Liver (tissue), 9 donors: ENCODE results near the gene UIMC1. TPM values are rescaled to one million over a fixed set of nuclear protein-coding genes. Genes with fewer than 3 reads are reported as not detected.

ENCODE experiments used
- DNase-seq: peaks from one replicate; pipeline ENCODE4 v3.0.0-alpha.2; 2017; ENCODE audit warnings: low spot score
- H3K27ac ChIP-seq, 2 donors: one replicate each; pipeline ENCODE4 v1.7.0; 2013; ENCODE audit warnings: inconsistent platforms in 2 of 2, low read length in 2 of 2, control low read depth in 1 of 2, low read depth in 1 of 2, mild to moderate bottlenecking in 1 of 2
- H3K27me3 ChIP-seq, 4 donors: one replicate each; pipeline versions ENCODE4 v1.6.1 to v1.7.0; 2013; ENCODE audit warnings: low read length in 3 of 4, inconsistent platforms in 1 of 4, mild to moderate bottlenecking in 1 of 4, moderate library complexity in 1 of 4; ENCODE audit not compliant: control insufficient read depth in 4 of 4, insufficient read depth in 4 of 4
- H3K36me3 ChIP-seq, 4 donors: one replicate each; pipeline versions ENCODE4 v1.6.1 to v1.7.0; 2013; ENCODE audit warnings: low read length in 3 of 4, mild to moderate bottlenecking in 3 of 4, low read depth in 1 of 4, moderate library complexity in 1 of 4; ENCODE audit not compliant: control insufficient read depth in 4 of 4, insufficient read depth in 3 of 4
- H3K4me1 ChIP-seq, 4 donors: one replicate each; pipeline versions ENCODE4 v1.6.1 to v1.7.0; 2013; ENCODE audit warnings: low read length in 3 of 4, mild to moderate bottlenecking in 3 of 4, moderate library complexity in 1 of 4; ENCODE audit not compliant: control insufficient read depth in 4 of 4, insufficient read depth in 4 of 4
- H3K4me3 ChIP-seq, 3 donors: one replicate each; pipeline versions ENCODE4 v1.6.1 to v1.7.0; 2013; ENCODE audit warnings: low read length in 3 of 3, control low read depth in 1 of 3, low read depth in 1 of 3, mild to moderate bottlenecking in 1 of 3
- H3K9ac ChIP-seq, 2 donors: one replicate each; pipeline ENCODE4 v1.7.0; 2013; ENCODE audit warnings: low read length in 2 of 2, mild to moderate bottlenecking in 2 of 2, moderate library complexity in 2 of 2, control low read depth in 1 of 2, low read depth in 1 of 2
- H3K9me3 ChIP-seq, 4 donors: one replicate each; pipeline versions ENCODE4 v1.6.1 to v1.7.0; 2013; ENCODE audit warnings: low read length in 3 of 4; ENCODE audit not compliant: control insufficient read depth in 4 of 4
- ATF3 ChIP-seq: IDR thresholded peaks from 2 replicates; pipeline ENCODE4 v1.6.1; 2016; ENCODE audit warnings: antibody characterized with exemption
- CTCF ChIP-seq: fragments of 150-350 bp; IDR thresholded peaks from 2 replicates; pipeline ENCODE4 v1.5.1; 2017; ENCODE audit warnings: improper control_type of control experiment, low read depth, low read length; ENCODE audit not compliant: missing input control
- EGR1 ChIP-seq, 2 donors: IDR thresholded peaks; 2 replicates each; pipeline ENCODE4 v1.6.1; 2016 to 2018; ENCODE audit warnings: antibody characterized with exemption in 2 of 2, low read depth in 2 of 2
- FOXA1 ChIP-seq: IDR thresholded peaks from 2 replicates; pipeline ENCODE4 v1.6.1; 2016; ENCODE audit warnings: antibody characterized with exemption
- FOXA2 ChIP-seq: IDR thresholded peaks from 2 replicates; pipeline ENCODE4 v1.6.1; 2016; ENCODE audit warnings: antibody characterized with exemption
- GABPA ChIP-seq, 2 donors: IDR thresholded peaks in 1 of 2; conservative IDR thresholded peaks in 1 of 2; 2 replicates each; pipeline ENCODE4 v1.6.1; 2016; ENCODE audit warnings: antibody characterized with exemption in 2 of 2, mild to moderate bottlenecking in 1 of 2, moderate library complexity in 1 of 2
- HNF4A ChIP-seq, 2 donors: conservative IDR thresholded peaks; 2 replicates each; pipeline ENCODE4 v1.6.1; 2016; ENCODE audit warnings: antibody characterized with exemption in 2 of 2, mild to moderate bottlenecking in 2 of 2
- HNF4G ChIP-seq: IDR thresholded peaks from 2 replicates; pipeline ENCODE4 v1.6.1; 2016; ENCODE audit warnings: antibody characterized with exemption
- JUND ChIP-seq, 2 donors: IDR thresholded peaks; 2 replicates each; pipeline ENCODE4 v1.6.1; 2016; ENCODE audit warnings: antibody characterized with exemption in 2 of 2
- MAX ChIP-seq: IDR thresholded peaks from 2 replicates; pipeline ENCODE4 v1.6.1; 2016; ENCODE audit warnings: antibody characterized with exemption
- NR2F2 ChIP-seq: IDR thresholded peaks from 2 replicates; pipeline ENCODE4 v1.6.1; 2016; ENCODE audit warnings: antibody characterized with exemption
- RAD21 ChIP-seq, 2 donors: IDR thresholded peaks; 2 replicates each; pipeline ENCODE4 v1.6.1; 2016; ENCODE audit warnings: antibody characterized with exemption in 2 of 2, mild to moderate bottlenecking in 2 of 2
- REST ChIP-seq: IDR thresholded peaks from 2 replicates; pipeline ENCODE4 v1.6.1; 2016; ENCODE audit warnings: antibody characterized with exemption, mild to moderate bottlenecking
- SP1 ChIP-seq: IDR thresholded peaks from 2 replicates; pipeline ENCODE4 v1.6.1; 2018; ENCODE audit warnings: antibody characterized with exemption, mild to moderate bottlenecking
- TAF1 ChIP-seq: conservative IDR thresholded peaks from 2 replicates; pipeline ENCODE4 v1.6.1; 2016; ENCODE audit warnings: antibody characterized with exemption, mild to moderate bottlenecking
- YY1 ChIP-seq: IDR thresholded peaks from 2 replicates; pipeline ENCODE4 v1.6.1; 2016; ENCODE audit warnings: antibody characterized with exemption, mild to moderate bottlenecking
- ZBTB33 ChIP-seq: IDR thresholded peaks from 2 replicates; pipeline ENCODE4 v1.6.1; 2016; ENCODE audit warnings: antibody characterized with exemption
- WGBS: extraction: QIAGEN DNeasy Blood & Tissue Kit; methylation state at CpG from one replicate; pipeline ENCODE4 v1.1.7; 2013; 5-methylcytosine and 5-hydroxymethylcytosine counted together
- polyA plus RNA-seq, 2 donors: library from polyadenylated mRNA; stranded (reverse) in 1 of 2; unstranded in 1 of 2; fragments of 200-250 nt in 1 of 2; fragments of >200 nt in 1 of 2; fragmentation: Nextera tagmentation in 1 of 2; extraction: Ambion mirVana in 1 of 2; gene quantifications; one replicate each; pipeline versions ENCODE4 v1.2.1 to v1.2.3, GENCODE V29; 2013 to 2015
- total RNA-seq, 2 donors: library from RNA; depleted of rRNA; stranded (reverse); fragments of >200 nt; gene quantifications; one replicate each; pipeline ENCODE4 v1.2.3, GENCODE V29; 2014
- donor health status: healthy.
- donor health status: healthy.
- donor health status: healthy.
- donor health status: healthy.
- donor health status: healthy.

The UIMC1 gene
- total and polyA plus RNA-seq, 4 donors, result 5.9 to 26.0 (median 11.7) TPM

GRCh38 chr5:176906126-176906525 lies 100.5 kb downstream of the UIMC1 start:
- H3K9me3 ChIP-seq, result no peaks in the 10 kb centered on the region
- H3K27ac ChIP-seq, result no peak overlapping the region
- peaks cover 9 to 54% (median 48%) of the 10 kb centered on the region in 4 donors for H3K36me3 ChIP-seq
- H3K27me3 ChIP-seq, result no peaks in the 10 kb centered on the region
- no peak overlapping the region for H3K9ac ChIP-seq
- no peak overlapping the region for H3K4me3 ChIP-seq
- TF ChIP-seq TAF1, result no peak
- TF ChIP-seq GABPA (IDR thresholded peaks at IDR 0.05 in 1 of 2, conservative IDR thresholded peaks at IDR 0.05 in 1 of 2), result no peak
- TF ChIP-seq SP1, result no peak
- TF ChIP-seq NR2F2, result no peak
- no peak for TF ChIP-seq FOXA2
- no peak for TF ChIP-seq CTCF
- no peak for TF ChIP-seq ZBTB33
- no peak for TF ChIP-seq RAD21 (IDR thresholded peaks at IDR 0.05)
- no peak for TF ChIP-seq ATF3
- TF ChIP-seq FOXA1, result no peak
- no peak for TF ChIP-seq MAX
- no peak for TF ChIP-seq JUND (IDR thresholded peaks at IDR 0.05)
- no peak for TF ChIP-seq EGR1 (IDR thresholded peaks at IDR 0.05; ENCODE audit: low read depth in 2 of 2)
- no peak for TF ChIP-seq YY1
- TF ChIP-seq HNF4A (conservative IDR thresholded peaks at IDR 0.05), result no peak
- no peak for TF ChIP-seq REST
- no peaks in the 10 kb centered on the region for H3K4me1 ChIP-seq
- 98% methylated on average over 1 of the region's 1 CpG for WGBS
- DNase-seq, result no peak

GRCh38 chr5:176904276-176904675 lies 102.3 kb downstream of the UIMC1 start:
- no peak overlapping the region for H3K4me3 ChIP-seq
- H3K9ac ChIP-seq, result no peak overlapping the region
- H3K36me3 ChIP-seq, result peaks cover 8 to 52% (median 45%) of the 10 kb centered on the region in 4 donors
- DNase-seq, result no peak
- 96% methylated on average over 3 of the region's 3 CpGs for WGBS
- no peak overlapping the region for H3K27ac ChIP-seq
- no peaks in the 10 kb centered on the region for H3K27me3 ChIP-seq
- no peaks in the 10 kb centered on the region for H3K4me1 ChIP-seq
- no peaks in the 10 kb centered on the region for H3K9me3 ChIP-seq
- TF ChIP-seq CTCF (no peak), REST (no peak), YY1 (no peak), MAX (no peak), SP1 (no peak), GABPA (IDR thresholded peaks at IDR 0.05 in 1 of 2, conservative IDR thresholded peaks at IDR 0.05 in 1 of 2) (no peak), FOXA2 (no peak), TAF1 (no peak), HNF4G (no peak)
